ENCODE results near the gene DAGLB. TPM values are rescaled to one million over a fixed set of nuclear protein-coding genes. Genes with fewer than 3 reads are reported as not detected.
"Not testable (repeated sequence)": the region's sequence is repeated elsewhere in the genome, so short reads cannot be mapped to it uniquely, and the experiment has no call there.

The DAGLB gene
- total RNA-seq, 1 experiment from 2014 or later, result 29.5 TPM

- POLR2A ChIA-PET, result interaction anchor here (1.0 to 3.8 kb wide), 6 partner anchors 8 to 42 kb away, joined by 3 to 28 read pairs (median 10); no protein-coding TSS in a partner anchor
- no peak for TF ChIP-seq CTCF (IDR thresholded peaks at IDR 0.05; ENCODE audit: unreplicated experiment)
- H3K4me3 Mint-ChIP-seq (ENCODE audit: unreplicated experiment), result no peak overlapping the region
- BruUV-seq (replicated peaks), result no TSS peak
- intact Hi-C loops (cut with micrococcal nuclease), result no loop called here
- CTCF ChIA-PET, result interaction anchor here (0.9 to 1.9 kb wide), 3 partner anchors 8 to 53 kb away, joined by 3 to 7 read pairs (median 4); no protein-coding TSS in a partner anchor
- peaks cover 31% of the 10 kb centered on the region for H3K4me1 Mint-ChIP-seq (ENCODE audit: insufficient read depth, unreplicated experiment)
- no peaks in the 10 kb centered on the region for H3K9me3 Mint-ChIP-seq (ENCODE audit: unreplicated experiment)
- peaks cover 46% of the 10 kb centered on the region for H3K36me3 Mint-ChIP-seq (ENCODE audit: insufficient read depth, unreplicated experiment)
- no peak for DNase-seq (ENCODE audit: unreplicated experiment)
- no peaks in the 10 kb centered on the region for H3K27me3 Mint-ChIP-seq (ENCODE audit: insufficient read depth, unreplicated experiment)
- H3K27ac Mint-ChIP-seq (ENCODE audit: low read depth, unreplicated experiment), result no peak overlapping the region
These were observed 63.4 kb downstream of the DAGLB start for GRCh38 chr7:6384327-6384726.

- intact Hi-C loops (cut with micrococcal nuclease), result no loop called here
- no peak for DNase-seq (ENCODE audit: unreplicated experiment)
- no peaks in the 10 kb centered on the region for H3K9me3 Mint-ChIP-seq (ENCODE audit: unreplicated experiment)
- H3K27me3 Mint-ChIP-seq (ENCODE audit: insufficient read depth, unreplicated experiment), result no peaks in the 10 kb centered on the region
- peaks cover 39% of the 10 kb centered on the region for H3K4me1 Mint-ChIP-seq (ENCODE audit: insufficient read depth, unreplicated experiment)
- POLR2A ChIA-PET, result interaction anchor here (1.0 to 2.0 kb wide), 4 partner anchors 9 to 64 kb away, joined by 3 to 6 read pairs (median 4); no protein-coding TSS in a partner anchor
- H3K4me3 Mint-ChIP-seq (ENCODE audit: unreplicated experiment), result no peak overlapping the region
- no TSS peak for BruUV-seq (replicated peaks)
- peaks cover 41% of the 10 kb centered on the region for H3K36me3 Mint-ChIP-seq (ENCODE audit: insufficient read depth, unreplicated experiment)
- TF ChIP-seq CTCF (IDR thresholded peaks at IDR 0.05; ENCODE audit: unreplicated experiment), result no peak
- CTCF ChIA-PET, result interaction anchor here (0.6 to 1.9 kb wide), 2 partner anchors 9 to 368 kb away, joined by 3 to 7 read pairs; no protein-coding TSS in a partner anchor
- H3K27ac Mint-ChIP-seq (ENCODE audit: low read depth, unreplicated experiment), result peak overlapping the region; percentile 61
These were observed 64.9 kb downstream of the DAGLB start for GRCh38 chr7:6382817-6383216.

- POLR2A ChIA-PET, result interaction anchor here (1.0 to 2.0 kb wide), 2 partner anchors 18 to 67 kb away, joined by 3 to 6 read pairs; no protein-coding TSS in a partner anchor
- intact Hi-C loops (cut with micrococcal nuclease); H3K4me3 Mint-ChIP-seq (ENCODE audit: unreplicated experiment); DNase-seq (ENCODE audit: unreplicated experiment); H3K27me3 Mint-ChIP-seq (ENCODE audit: insufficient read depth, unreplicated experiment); BruUV-seq (replicated peaks); H3K9me3 Mint-ChIP-seq (ENCODE audit: unreplicated experiment): not testable (repeated sequence)
- Mint-ChIP-seq H3K27ac (ENCODE audit: low read depth, unreplicated experiment) (peak overlapping the region; percentile 61), H3K36me3 (ENCODE audit: insufficient read depth, unreplicated experiment) (peaks cover 42% of the 10 kb centered on the region), H3K4me1 (ENCODE audit: insufficient read depth, unreplicated experiment) (peaks cover 42% of the 10 kb centered on the region)
- CTCF ChIA-PET, result interaction anchor here (0.6 to 1.2 kb wide), 4 partner anchors 9 to 56 kb away, joined by 3 to 5 read pairs (median 4); no protein-coding TSS in a partner anchor
These were observed 65.9 kb downstream of the DAGLB start for GRCh38 chr7:6381846-6382245.

GRCh38 chr7:6380310-6381095, 67.3 kb downstream of the DAGLB start:
- no peaks in the 10 kb centered on the region for H3K9me3 Mint-ChIP-seq (ENCODE audit: unreplicated experiment)
- peak overlapping the region; percentile 61 for H3K27ac Mint-ChIP-seq (ENCODE audit: low read depth, unreplicated experiment)
- H3K4me1 Mint-ChIP-seq (ENCODE audit: insufficient read depth, unreplicated experiment), result peaks cover 37% of the 10 kb centered on the region
- ChIA-PET CTCF (interaction anchor here (1.2 kb wide), 1 partner anchor 10 kb away, joined by 3 read pairs; no protein-coding TSS in a partner anchor), POLR2A (interaction anchor here (1.2 kb wide), 1 partner anchor 18 kb away, joined by 4 read pairs; no protein-coding TSS in a partner anchor)
- no TSS peak for BruUV-seq (replicated peaks)
- TF ChIP-seq CTCF (IDR thresholded peaks at IDR 0.05; ENCODE audit: unreplicated experiment), result no peak
- intact Hi-C loops (cut with micrococcal nuclease), result no loop called here
- DNase-seq (ENCODE audit: unreplicated experiment), result no peak
- H3K36me3 Mint-ChIP-seq (ENCODE audit: insufficient read depth, unreplicated experiment), result peaks cover 44% of the 10 kb centered on the region
- H3K4me3 Mint-ChIP-seq (ENCODE audit: unreplicated experiment), result no peak overlapping the region
- no peaks in the 10 kb centered on the region for H3K27me3 Mint-ChIP-seq (ENCODE audit: insufficient read depth, unreplicated experiment)
